Breast epithelium (tissue), 3 donors: ENCODE data around the gene CTNND2.

Source experiments
- CTCF ChIP-seq, 3 donors: fragments of 450-650 bp; IDR thresholded peaks; one replicate each; pipeline ENCODE4 v1.5.1; 2016 to 2017; ENCODE audit warnings: antibody characterized with exemption in 3 of 3, mild to moderate bottlenecking in 3 of 3, moderate library complexity in 3 of 3
- POLR2A ChIP-seq: fragments of 450-650 bp; IDR thresholded peaks from one replicate; pipeline ENCODE4 v1.6.1; 2016; ENCODE audit warnings: antibody characterized with exemption, mild to moderate bottlenecking, moderate library complexity
- POLR2AphosphoS5 ChIP-seq, 3 donors: sonication (generic); formaldehyde crosslinking; IDR thresholded peaks; one replicate each; pipeline ENCODE4 v1.6.1; 2017; ENCODE audit warnings: antibody characterized with exemption in 3 of 3

- TF ChIP-seq CTCF (IDR thresholded peaks at IDR 0.05) (no peak), POLR2A (no peak), POLR2AphosphoS5 (IDR thresholded peaks at IDR 0.05) (no peak)
Measured at GRCh38 chr5:11269515-11269914, 634.7 kb downstream of the CTNND2 start.
